Astrocyte (in vitro differentiated cells and primary cell): ENCODE data around the gene C11orf24. TPM values are rescaled to one million over a fixed set of nuclear protein-coding genes. Genes with fewer than 3 reads are reported as not detected.

Experiments used
- DNase-seq: peaks from one replicate; pipeline ENCODE4 v3.0.0-alpha.2; 2010; ENCODE audit warnings: low read depth
- FAIRE-seq: peaks from 2 replicates; lab custom pipeline; 2011; peaks lifted over from hg19 to GRCh38; lab: Jason Lieb, UNC
- H2AFZ ChIP-seq: 2 replicates; pipeline ENCODE4 v1.6.0; 2012; ENCODE audit warnings: low read depth, low read length, inconsistent platforms
- H3K27ac ChIP-seq: 2 replicates; pipeline ENCODE4 v1.5.1; 2011; ENCODE audit warnings: low read depth, low read length, inconsistent platforms
- H3K27me3 ChIP-seq: 2 replicates; pipeline ENCODE4 v1.6.0; 2011; ENCODE audit warnings: low read length, inconsistent platforms; ENCODE audit not compliant: insufficient read depth
- H3K36me3 ChIP-seq: 2 replicates; pipeline ENCODE4 v1.5.1; 2011; ENCODE audit warnings: low read length, inconsistent platforms; ENCODE audit not compliant: insufficient read depth
- H3K4me1 ChIP-seq: 2 replicates; pipeline ENCODE4 v1.5.1; 2011; ENCODE audit warnings: low read length, inconsistent platforms; ENCODE audit not compliant: insufficient read depth
- H3K4me2 ChIP-seq: 2 replicates; pipeline ENCODE4 v1.6.0; 2012; ENCODE audit warnings: low read length, inconsistent platforms
- H3K4me3 ChIP-seq: 2 replicates; pipeline ENCODE4 v1.5.1; 2011; ENCODE audit warnings: low read depth, mild to moderate bottlenecking, low read length, inconsistent platforms; ENCODE audit not compliant: insufficient read depth
- H3K79me2 ChIP-seq: 2 replicates; pipeline ENCODE4 v1.6.0; 2012; ENCODE audit warnings: mild to moderate bottlenecking, low read length, inconsistent platforms; ENCODE audit not compliant: insufficient read depth
- H3K9ac ChIP-seq: 2 replicates; pipeline ENCODE4 v1.6.0; 2012; ENCODE audit warnings: mild to moderate bottlenecking, low read length, inconsistent platforms
- H3K9me3 ChIP-seq: 2 replicates; pipeline ENCODE4 v1.5.1; 2012; ENCODE audit warnings: low read depth, mild to moderate bottlenecking, low read length, inconsistent platforms; ENCODE audit not compliant: insufficient read depth
- H4K20me1 ChIP-seq: 2 replicates; pipeline ENCODE4 v1.6.0; 2012; ENCODE audit warnings: low read length, inconsistent platforms; ENCODE audit not compliant: insufficient read depth
- H3K27ac Mint-ChIP-seq: one replicate; pipeline ENCODE4 v1.8.0; 2021; ENCODE audit warnings: mild to moderate bottlenecking, mixed read lengths; ENCODE audit not compliant: unreplicated experiment
- H3K27me3 Mint-ChIP-seq: one replicate; pipeline ENCODE4 v1.8.0; 2021; ENCODE audit warnings: low read depth, mixed read lengths; ENCODE audit not compliant: unreplicated experiment
- H3K36me3 Mint-ChIP-seq: one replicate; pipeline ENCODE4 v1.8.0; 2021; ENCODE audit warnings: low read depth, mixed read lengths; ENCODE audit not compliant: unreplicated experiment
- H3K4me1 Mint-ChIP-seq: one replicate; pipeline ENCODE4 v1.8.0; 2021; ENCODE audit warnings: low read depth, mixed read lengths; ENCODE audit not compliant: unreplicated experiment
- H3K4me3 Mint-ChIP-seq: one replicate; pipeline ENCODE4 v1.8.0; 2021; ENCODE audit warnings: mild to moderate bottlenecking, moderate library complexity, mixed read lengths; ENCODE audit not compliant: unreplicated experiment
- H3K9me3 Mint-ChIP-seq: one replicate; pipeline ENCODE4 v1.8.0; 2021; ENCODE audit warnings: mild to moderate bottlenecking, mixed read lengths; ENCODE audit not compliant: unreplicated experiment
- CTCF ChIP-seq: IDR thresholded peaks from 2 replicates; pipeline ENCODE4 v1.5.1; 2011; ENCODE audit warnings: low read depth, mild to moderate bottlenecking, inconsistent platforms, low read length, moderate library complexity; ENCODE audit not compliant: insufficient read depth
- EZH2 ChIP-seq: IDR thresholded peaks from 2 replicates; pipeline ENCODE4 v1.6.1; 2012; ENCODE audit warnings: mild to moderate bottlenecking, low read length, inconsistent platforms; ENCODE audit not compliant: insufficient read depth
- total RNA-seq: library from RNA; stranded (reverse); gene quantifications from 2 replicates; pipeline ENCODE4 v1.2.1, GENCODE V29; 2021

Gene C11orf24
- total RNA-seq, 1 donor from 2014 or later, result 79.8 TPM

DNA sequence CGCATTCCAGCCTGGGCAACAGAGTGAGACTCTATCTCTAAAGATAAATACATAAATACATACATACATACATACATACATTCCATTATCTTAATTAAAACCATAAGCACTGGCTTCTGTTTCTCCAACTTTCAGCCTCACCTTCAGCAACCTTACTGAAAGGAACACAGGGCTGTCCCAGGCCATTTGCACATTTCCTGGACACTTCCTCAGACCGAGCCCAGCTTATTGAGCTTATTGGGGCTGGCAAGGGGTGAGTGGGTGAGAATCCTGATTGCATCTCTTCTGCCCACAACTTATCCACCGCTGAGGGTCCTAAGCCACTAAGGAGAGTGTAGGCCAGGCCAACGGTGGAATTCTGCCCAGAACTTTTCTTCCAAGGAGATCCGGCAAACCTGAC, 24.2 kb upstream of the C11orf24 start:
- Histone ChIP-seq H2AFZ (no peak overlapping the region), H3K79me2 (no peaks in the 10 kb centered on the region), H3K27ac (no peak overlapping the region), H3K36me3 (no peaks in the 10 kb centered on the region), H3K27me3 (no peaks in the 10 kb centered on the region), H3K9me3 (no peaks in the 10 kb centered on the region), H3K4me3 (no peak overlapping the region), H4K20me1 (no peaks in the 10 kb centered on the region), H3K4me2 (no peak overlapping the region), H3K9ac (no peak overlapping the region), H3K4me1 (no peaks in the 10 kb centered on the region)
- H3K4me1 Mint-ChIP-seq, result no peaks in the 10 kb centered on the region
- DNase-seq (no peak), FAIRE-seq (no peak)
- H3K27ac Mint-ChIP-seq, result no peak overlapping the region
- peaks cover 18% of the 10 kb centered on the region for H3K27me3 Mint-ChIP-seq
- H3K9me3 Mint-ChIP-seq, result no peaks in the 10 kb centered on the region
- no peaks in the 10 kb centered on the region for H3K36me3 Mint-ChIP-seq
- TF ChIP-seq CTCF (no peak), EZH2 (no peak)
- no peak overlapping the region for H3K4me3 Mint-ChIP-seq

DNA sequence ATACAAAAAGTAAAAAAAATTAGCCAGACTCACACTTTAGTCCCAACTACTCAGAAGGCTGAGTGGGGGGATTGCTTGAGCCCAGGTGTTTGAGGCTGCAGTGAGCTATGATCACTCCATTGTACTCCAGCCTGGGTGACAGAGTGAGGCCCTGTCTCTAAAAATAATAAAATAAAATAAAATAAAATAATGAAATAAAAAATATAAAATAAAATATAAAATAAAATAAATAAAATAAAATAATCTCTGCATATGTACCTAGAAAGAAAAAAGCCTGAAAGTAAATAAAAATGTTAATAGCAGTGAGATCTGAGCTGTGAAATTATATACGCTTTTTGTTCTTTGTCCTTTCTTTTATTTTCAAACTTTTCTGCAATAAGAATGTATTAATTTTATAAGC, 23.5 kb upstream of the C11orf24 start:
- Histone ChIP-seq H3K4me2 (no peak overlapping the region), H4K20me1 (no peaks in the 10 kb centered on the region), H3K4me1 (no peaks in the 10 kb centered on the region), H3K36me3 (no peaks in the 10 kb centered on the region), H2AFZ (no peak overlapping the region), H3K4me3 (no peak overlapping the region), H3K79me2 (no peaks in the 10 kb centered on the region), H3K27ac (no peak overlapping the region), H3K27me3 (no peaks in the 10 kb centered on the region), H3K9me3 (no peaks in the 10 kb centered on the region), H3K9ac (no peak overlapping the region)
- TF ChIP-seq CTCF, result no peak
- no peak for TF ChIP-seq EZH2
- FAIRE-seq (no peak), DNase-seq (no peak)
- no peaks in the 10 kb centered on the region for H3K9me3 Mint-ChIP-seq
- no peaks in the 10 kb centered on the region for H3K36me3 Mint-ChIP-seq
- H3K27ac Mint-ChIP-seq, result no peak overlapping the region
- H3K27me3 Mint-ChIP-seq, result peaks cover 18% of the 10 kb centered on the region
- H3K4me3 Mint-ChIP-seq, result no peak overlapping the region
- no peaks in the 10 kb centered on the region for H3K4me1 Mint-ChIP-seq

- H3K36me3 ChIP-seq, result no peaks in the 10 kb centered on the region
- H3K4me2 ChIP-seq, result no peak overlapping the region
- H3K27me3 ChIP-seq, result no peaks in the 10 kb centered on the region
- H2AFZ ChIP-seq, result no peak overlapping the region
- Mint-ChIP-seq H3K36me3 (no peaks in the 10 kb centered on the region), H3K9me3 (peaks cover 3% of the 10 kb centered on the region), H3K4me3 (no peak overlapping the region), H3K27me3 (peaks cover 8% of the 10 kb centered on the region), H3K4me1 (no peaks in the 10 kb centered on the region), H3K27ac (no peak overlapping the region)
- TF ChIP-seq CTCF (no peak), EZH2 (no peak)
- H3K4me1 ChIP-seq, result no peaks in the 10 kb centered on the region
- DNase-seq (no peak), FAIRE-seq (no peak)
- H4K20me1 ChIP-seq, result no peaks in the 10 kb centered on the region
- H3K4me3 ChIP-seq, result no peak overlapping the region
- no peaks in the 10 kb centered on the region for H3K9me3 ChIP-seq
- no peak overlapping the region for H3K27ac ChIP-seq
- no peak overlapping the region for H3K9ac ChIP-seq
- no peaks in the 10 kb centered on the region for H3K79me2 ChIP-seq
Measured at GRCh38 chr11:68293708-68294107, 21.9 kb upstream of the C11orf24 start.
